SU-DHL-6 (cell line): ENCODE data around the gene KIAA0040.

Source experiments
- H2AFZ ChIP-seq: fragments of 200-600 bp; sonication (generic); 2 replicates; pipeline ENCODE4 v1.6.1; 2014; ENCODE audit warnings: low read depth, mild to moderate bottlenecking, moderate library complexity, mixed read lengths, antibody characterized with exemption, low read length; ENCODE audit not compliant: severe bottlenecking
- H3F3A ChIP-seq: fragments of 200-600 bp; shearing (Covaris generic); 2 replicates; pipeline ENCODE4 v1.6.0; 2016; ENCODE audit warnings: antibody characterized with exemption, mild to moderate bottlenecking; ENCODE audit not compliant: insufficient read depth
- H3K27ac ChIP-seq: fragments of 200-600 bp; sonication (generic); 2 replicates; pipeline ENCODE4 v1.5.1; 2016; ENCODE audit warnings: low read depth, mild to moderate bottlenecking, low read length, moderate library complexity, mixed read lengths
- H3K27me3 ChIP-seq: fragments of 200-600 bp; sonication (generic), shearing (Covaris generic); 2 replicates; pipeline ENCODE4 v1.6.0; 2014; ENCODE audit warnings: mild to moderate bottlenecking, low read length
- H3K36me3 ChIP-seq: fragments of 200-600 bp; sonication (generic); 2 replicates; pipeline ENCODE4 v1.6.1; 2014; ENCODE audit warnings: mild to moderate bottlenecking, low read length, mixed read lengths
- H3K4me2 ChIP-seq: fragments of 300-600, 200-600 bp; shearing (Covaris generic), sonication (generic); 2 replicates; pipeline ENCODE4 v1.6.0; 2014; ENCODE audit warnings: low read length, low read depth, mild to moderate bottlenecking; ENCODE audit not compliant: poor library complexity, severe bottlenecking
- H3K4me3 ChIP-seq: fragments of 200-600 bp; sonication (generic); 2 replicates; pipeline ENCODE4 v1.5.1; 2014; ENCODE audit warnings: antibody characterized with exemption, low read length, mild to moderate bottlenecking, mixed read lengths; ENCODE audit not compliant: insufficient read depth, poor library complexity, severe bottlenecking
- H3K79me2 ChIP-seq: fragments of 200-600 bp; sonication (generic); 2 replicates; pipeline ENCODE4 v1.6.1; 2014; ENCODE audit warnings: mild to moderate bottlenecking, low read length, moderate library complexity; ENCODE audit not compliant: insufficient read depth
- H3K9ac ChIP-seq: fragments of 200-600 bp; sonication (generic); 2 replicates; pipeline ENCODE4 v1.7.0; 2014; ENCODE audit warnings: mild to moderate bottlenecking, low read length
- H3K9me2 ChIP-seq: fragments of 200-600 bp; sonication (generic); replicated peaks from 2 replicates; pipeline ENCODE4 v1.6.1; 2014; ENCODE audit warnings: low read length; ENCODE audit not compliant: insufficient read depth
- H3K9me3 ChIP-seq: fragments of 200-600 bp; sonication (generic); 2 replicates; pipeline ENCODE4 v1.6.1; 2014; ENCODE audit warnings: low read length, mixed read lengths; ENCODE audit not compliant: insufficient read depth
- H4K20me1 ChIP-seq: fragments of 200-600 bp; sonication (generic); 2 replicates; pipeline ENCODE4 v1.6.1; 2014; ENCODE audit warnings: low read depth, mild to moderate bottlenecking, antibody characterized with exemption, low read length, moderate library complexity, mixed read lengths
- CTCF ChIP-seq: fragments of 200-600 bp; sonication (generic); IDR thresholded peaks from one replicate; pipeline ENCODE4 v1.5.1; 2017; ENCODE audit warnings: antibody characterized with exemption, mild to moderate bottlenecking, low read length, moderate library complexity; ENCODE audit not compliant: insufficient read depth, poor library complexity, severe bottlenecking
- EZH2phosphoT487 ChIP-seq: fragments of 200-600 bp; sonication (generic), shearing (Covaris generic); conservative IDR thresholded peaks from 2 replicates; pipeline ENCODE4 v1.6.1; 2018; ENCODE audit warnings: mild to moderate bottlenecking, antibody characterized with exemption, low read length, moderate library complexity, mixed read lengths

Gene KIAA0040

DNA sequence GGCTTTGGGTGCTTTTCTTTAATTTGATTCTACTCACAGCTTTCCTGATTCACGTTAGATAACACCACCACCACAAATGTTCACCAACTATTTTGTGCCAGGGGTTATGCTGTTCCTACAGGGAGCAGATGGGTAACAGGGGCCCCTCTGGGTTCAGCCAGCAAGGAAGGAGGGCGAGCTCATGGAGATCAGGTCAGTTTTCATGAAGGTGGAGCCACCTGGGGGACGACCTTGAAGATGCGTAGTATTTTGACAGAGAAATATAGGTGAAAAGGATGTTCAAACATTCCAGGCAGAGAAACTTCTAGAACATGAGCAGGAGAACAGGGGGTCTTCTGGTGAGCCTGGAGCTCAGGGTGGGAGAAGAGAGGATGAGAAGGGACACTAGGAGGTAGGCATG is 28.9 kb downstream of the KIAA0040 start:
- no peak overlapping the region for H3K4me3 ChIP-seq
- no peak overlapping the region for H3K4me2 ChIP-seq
- TF ChIP-seq EZH2phosphoT487 (no peak), CTCF (no peak)
- H4K20me1 ChIP-seq: no peaks in the 10 kb centered on the region
- H3F3A ChIP-seq: no peaks in the 10 kb centered on the region
- no peaks in the 10 kb centered on the region for H3K9me2 ChIP-seq
- 0 out of 2 replicates have a peak, but pooled peaks cover 6% of the 10 kb centered on the region for H3K36me3 ChIP-seq
- H3K79me2 ChIP-seq: no peaks in the 10 kb centered on the region
- H2AFZ ChIP-seq: no peak overlapping the region
- no peaks in the 10 kb centered on the region for H3K9me3 ChIP-seq
- H3K9ac ChIP-seq: no peak overlapping the region
- H3K27me3 ChIP-seq: no peaks in the 10 kb centered on the region
- no peak overlapping the region for H3K27ac ChIP-seq

GRCh38 chr1:175162955-175163354 is 29.6 kb downstream of the KIAA0040 start:
- Histone ChIP-seq H3K4me2 (no peak overlapping the region), H3K9ac (no peak overlapping the region)

DNA sequence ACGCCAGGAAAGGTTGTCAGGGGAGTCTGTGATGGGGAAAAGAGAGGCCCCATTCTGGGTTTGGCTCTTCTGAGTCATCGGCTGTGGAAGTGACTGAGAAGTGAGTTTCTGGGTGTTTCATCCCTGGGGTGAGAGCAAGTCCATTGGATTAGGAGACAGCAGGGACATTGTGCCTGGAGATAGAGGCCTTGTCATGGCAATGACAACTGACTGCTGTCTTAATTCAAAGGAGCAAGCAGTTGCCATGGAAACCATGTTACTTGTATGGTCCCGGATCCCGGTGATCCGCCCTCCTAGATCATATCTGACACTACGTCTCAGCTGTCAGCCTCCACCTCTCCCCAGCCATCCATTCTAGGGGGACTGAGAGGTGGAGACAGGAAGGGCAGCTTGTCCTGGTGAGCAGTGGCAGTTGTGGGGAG is 34.4 kb downstream of the KIAA0040 start:
- no peaks in the 10 kb centered on the region for H3K36me3 ChIP-seq
- no peak overlapping the region for H3K9ac ChIP-seq
- no peak overlapping the region for H3K27ac ChIP-seq
- no peaks in the 10 kb centered on the region for H3K9me3 ChIP-seq
- no peaks in the 10 kb centered on the region for H4K20me1 ChIP-seq
- no peaks in the 10 kb centered on the region for H3K79me2 ChIP-seq
- H3F3A ChIP-seq: no peaks in the 10 kb centered on the region
- H3K27me3 ChIP-seq: no peaks in the 10 kb centered on the region
- H3K9me2 ChIP-seq: no peaks in the 10 kb centered on the region
- H2AFZ ChIP-seq: no peak overlapping the region
- no peak overlapping the region for H3K4me2 ChIP-seq
- TF ChIP-seq CTCF (no peak), EZH2phosphoT487 (no peak)
- no peak overlapping the region for H3K4me3 ChIP-seq

More at GRCh38 chr1:175162955-175163354, 29.6 kb downstream of the KIAA0040 start:
- no peak overlapping the region for H2AFZ ChIP-seq
- TF ChIP-seq EZH2phosphoT487: no peak
- TF ChIP-seq CTCF: no peak
- H3K27me3 ChIP-seq: no peaks in the 10 kb centered on the region
- no peak overlapping the region for H3K4me3 ChIP-seq
- no peaks in the 10 kb centered on the region for H3F3A ChIP-seq
- no peaks in the 10 kb centered on the region for H3K9me3 ChIP-seq
- H4K20me1 ChIP-seq: no peaks in the 10 kb centered on the region
- H3K9me2 ChIP-seq: no peaks in the 10 kb centered on the region
- no peaks in the 10 kb centered on the region for H3K79me2 ChIP-seq
- H3K27ac ChIP-seq: no peak overlapping the region
- H3K36me3 ChIP-seq: 0 out of 2 replicates have a peak, but pooled peaks cover 6% of the 10 kb centered on the region

- Histone ChIP-seq H3K9ac (no peak overlapping the region), H4K20me1 (no peaks in the 10 kb centered on the region), H3F3A (no peaks in the 10 kb centered on the region), H3K27me3 (no peaks in the 10 kb centered on the region), H3K27ac (no peak overlapping the region), H3K4me2 (no peak overlapping the region), H3K9me2 (no peaks in the 10 kb centered on the region), H3K4me3 (no peak overlapping the region), H3K79me2 (no peaks in the 10 kb centered on the region), H2AFZ (no peak overlapping the region), H3K9me3 (no peaks in the 10 kb centered on the region), H3K36me3 (no peaks in the 10 kb centered on the region)
- TF ChIP-seq CTCF: no peak
- TF ChIP-seq EZH2phosphoT487: no peak
Measured at GRCh38 chr1:175157200-175157599, 35.4 kb downstream of the KIAA0040 start.
